Caco-2 (cell line): ENCODE data around the gene KLRK1. TPM values are rescaled to one million over a fixed set of nuclear protein-coding genes. Genes with fewer than 3 reads are reported as not detected.
"Not testable (repeated sequence)": the region's sequence is repeated elsewhere in the genome, so short reads cannot be mapped to it uniquely, and the experiment has no call there.

ENCODE experiments used
- BruUV-seq: library from RNA; stranded (reverse); fragments of 400-500 nt; replicated peaks from 2 replicates; lab custom pipeline; 2021; lab: Mats Ljungman, UMichigan
- CTCF ChIA-PET: fragments of 300-600 bp; sonication (Branson Sonifier 250); formaldehyde crosslinking; loops from one replicate; lab custom pipeline; 2022; ENCODE audit warnings: antibody characterized with exemption; lab: Charles Lee
- POLR2A ChIA-PET: fragments of 300-600 bp; sonication (Branson Sonifier 250); formaldehyde crosslinking; loops from one replicate; lab custom pipeline; 2022; ENCODE audit warnings: antibody characterized with exemption; lab: Charles Lee
- DNase-seq, 2 experiments: peaks; one replicate each; pipeline versions ENCODE4 v3.0.0 to v3.0.0-alpha.2; 2020 to 2022
- H3K27me3 ChIP-seq: replicated peaks from 2 replicates; pipeline ENCODE4 v1.6.0; 2011; ENCODE audit warnings: low read length; ENCODE audit not compliant: control insufficient read depth, insufficient read depth
- H3K36me3 ChIP-seq: 2 replicates; pipeline ENCODE4 v1.5.1; 2011; ENCODE audit warnings: low read length; ENCODE audit not compliant: control insufficient read depth, insufficient read depth
- H3K4me1 ChIP-seq: fragments of 250-450 bp; sonication (Bioruptor Pico); 2 replicates; pipeline ENCODE4 v1.5.1; 2020; ENCODE audit warnings: mild to moderate bottlenecking
- H3K4me3 ChIP-seq: 2 replicates; pipeline ENCODE4 v1.5.1; 2011; ENCODE audit warnings: low read depth, mild to moderate bottlenecking, control low read depth, low read length
- H3K9me3 ChIP-seq: fragments of 250-450 bp; sonication (Bioruptor Pico); 2 replicates; pipeline ENCODE4 v1.5.1; 2020; ENCODE audit warnings: mild to moderate bottlenecking, moderate library complexity
- H3K27ac Mint-ChIP-seq: one replicate; pipeline ENCODE4 v1.8.0; 2022; ENCODE audit warnings: mixed read lengths; ENCODE audit not compliant: unreplicated experiment
- H3K27me3 Mint-ChIP-seq: one replicate; pipeline ENCODE4 v1.8.0; 2022; ENCODE audit warnings: mixed read lengths; ENCODE audit not compliant: insufficient read depth, unreplicated experiment
- H3K36me3 Mint-ChIP-seq: one replicate; pipeline ENCODE4 v1.8.0; 2022; ENCODE audit warnings: mild to moderate bottlenecking, mixed read lengths; ENCODE audit not compliant: insufficient read depth, unreplicated experiment
- H3K4me1 Mint-ChIP-seq: one replicate; pipeline ENCODE4 v1.8.0; 2022; ENCODE audit warnings: low read depth, mixed read lengths; ENCODE audit not compliant: unreplicated experiment
- H3K4me3 Mint-ChIP-seq: one replicate; pipeline ENCODE4 v1.8.0; 2022; ENCODE audit warnings: mild to moderate bottlenecking, moderate library complexity, mixed read lengths; ENCODE audit not compliant: unreplicated experiment
- H3K9me3 Mint-ChIP-seq: one replicate; pipeline ENCODE4 v1.8.0; 2022; ENCODE audit warnings: mixed read lengths; ENCODE audit not compliant: unreplicated experiment
- CTCF ChIP-seq, 2 experiments: fragments of 200-600 bp in 1 of 2; IDR thresholded peaks; 1 replicate in 1 of 2; 2 replicates in 1 of 2; pipeline versions ENCODE4 v1.5.1 to v1.8.0; 2011 to 2022; ENCODE audit warnings: antibody characterized with exemption in 1 of 2, control low read depth in 1 of 2, inconsistent platforms in 1 of 2, low read depth in 1 of 2, low read length in 1 of 2, mild to moderate bottlenecking in 1 of 2, moderate library complexity in 1 of 2; ENCODE audit not compliant: insufficient read depth in 1 of 2, severe bottlenecking in 1 of 2, unreplicated experiment in 1 of 2
- intact Hi-C: fragments of 100-400 bp; cut with micrococcal nuclease; formaldehyde crosslinking; loops from one replicate; pipeline ENCODE4 v1.10.0; 2022; ENCODE audit not compliant: unreplicated experiment
- total RNA-seq: library from RNA; stranded (reverse); gene quantifications from 2 replicates; pipeline ENCODE4 v1.2.3, GENCODE V29; 2022

The KLRK1 gene
- total RNA-seq, 1 experiment from 2014 or later: 0.18 TPM

DNA sequence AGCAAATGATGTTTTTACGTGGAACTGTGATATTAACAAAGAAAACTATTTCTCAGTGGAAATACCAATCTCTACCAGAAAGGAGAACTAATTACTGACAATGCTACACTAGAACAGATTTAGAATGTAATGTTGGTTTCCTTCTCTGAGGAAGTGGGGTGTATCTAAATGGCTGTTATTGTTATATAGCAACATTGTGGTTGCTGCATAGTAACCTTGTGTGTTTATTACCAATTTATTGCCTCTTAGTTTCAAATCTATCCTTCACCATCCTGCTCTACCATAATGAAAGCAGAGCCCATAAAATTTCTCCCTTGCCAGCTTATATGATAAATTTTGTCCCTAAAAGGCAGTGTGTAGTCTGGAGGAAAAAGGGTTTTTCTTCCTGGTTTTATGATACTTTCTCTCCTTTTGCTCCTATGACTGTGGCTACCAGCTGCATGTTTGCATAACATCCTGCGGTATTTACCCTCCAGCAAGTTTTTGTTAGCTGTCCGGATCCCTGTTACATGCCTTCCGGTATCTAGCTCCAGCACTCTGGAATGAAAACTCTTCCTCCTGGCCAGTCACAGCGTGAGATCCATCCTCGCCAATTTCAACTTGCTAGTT lies 5.7 kb upstream of the KLRK1 start:
- intact Hi-C loops: loop anchor here (1.0 kb wide), 1 partner anchor 23 kb away; no protein-coding TSS in a partner anchor
- Mint-ChIP-seq H3K36me3 (no peaks in the 10 kb centered on the region), H3K27ac (peak overlapping the region; percentile 95), H3K27me3 (no peaks in the 10 kb centered on the region), H3K4me1 (peaks cover 21% of the 10 kb centered on the region), H3K4me3 (peak overlapping the region; percentile 63), H3K9me3 (no peaks in the 10 kb centered on the region)
- Histone ChIP-seq H3K4me1 (peaks cover 12% of the 10 kb centered on the region), H3K9me3 (no peaks in the 10 kb centered on the region), H3K36me3 (no peaks in the 10 kb centered on the region), H3K27me3 (no peaks in the 10 kb centered on the region), H3K4me3 (no peak overlapping the region)
- TF ChIP-seq CTCF (IDR thresholded peaks at IDR 0.05; ENCODE audit: insufficient read depth in 1 of 2, low read depth in 1 of 2, low read length in 1 of 2, severe bottlenecking in 1 of 2, unreplicated experiment in 1 of 2): no peak
- POLR2A ChIA-PET: no interaction called here
- DNase-seq: peak; percentile 85 to 88
- CTCF ChIA-PET: interaction anchor here (0.6 to 1.3 kb wide), 4 partner anchors 9 to 156 kb away, joined by 3 to 6 read pairs (median 4); no protein-coding TSS in a partner anchor
- BruUV-seq: no TSS peak

- not testable (repeated sequence) for BruUV-seq
These were observed 4.8 kb upstream of the KLRK1 start for GRCh38 chr12:10394531-10395152.

GRCh38 chr12:10393291-10393690 lies 3.5 kb upstream of the KLRK1 start:
- no peaks in the 10 kb centered on the region for H3K27me3 Mint-ChIP-seq
- no peak overlapping the region for H3K27ac Mint-ChIP-seq
- no peaks in the 10 kb centered on the region for H3K9me3 Mint-ChIP-seq
- no peak for DNase-seq
- no peak overlapping the region for H3K4me3 Mint-ChIP-seq
- H3K27me3 ChIP-seq: no peaks in the 10 kb centered on the region
- intact Hi-C loops: no loop called here
- H3K4me1 ChIP-seq: peaks cover 12% of the 10 kb centered on the region
- H3K4me3 ChIP-seq: no peak overlapping the region
- H3K4me1 Mint-ChIP-seq: peaks cover 21% of the 10 kb centered on the region
- no peak for TF ChIP-seq CTCF (IDR thresholded peaks at IDR 0.05; ENCODE audit: insufficient read depth in 1 of 2, low read depth in 1 of 2, low read length in 1 of 2, severe bottlenecking in 1 of 2, unreplicated experiment in 1 of 2)
- BruUV-seq: no TSS peak
- H3K36me3 Mint-ChIP-seq: no peaks in the 10 kb centered on the region
- CTCF ChIA-PET: interaction anchor here (0.8 kb wide), 1 partner anchor 18 kb away, joined by 4 read pairs; no protein-coding TSS in a partner anchor
- no peaks in the 10 kb centered on the region for H3K9me3 ChIP-seq
- POLR2A ChIA-PET: no interaction called here
- H3K36me3 ChIP-seq: no peaks in the 10 kb centered on the region

More at GRCh38 chr12:10394531-10395152, 4.8 kb upstream of the KLRK1 start:
- H3K27ac Mint-ChIP-seq: peak overlapping the region; percentile 95
- H3K9me3 Mint-ChIP-seq, H3K9me3 ChIP-seq, H3K4me3 Mint-ChIP-seq, POLR2A ChIA-PET, H3K36me3 Mint-ChIP-seq, H3K27me3 Mint-ChIP-seq, DNase-seq, H3K4me3 ChIP-seq, H3K36me3 ChIP-seq, H3K27me3 ChIP-seq: not testable (repeated sequence)
- peaks cover 12% of the 10 kb centered on the region for H3K4me1 ChIP-seq
- CTCF ChIA-PET: interaction anchor here (0.7 to 1.3 kb wide), 2 partner anchors 9 to 219 kb away, joined by 3 to 4 read pairs; no protein-coding TSS in a partner anchor
- intact Hi-C loops: loop anchor here (1.0 kb wide), 1 partner anchor 22 kb away; no protein-coding TSS in a partner anchor
- peaks cover 21% of the 10 kb centered on the region for H3K4me1 Mint-ChIP-seq
